Measurements from ENCODE around the gene ATP11A.

DNA sequence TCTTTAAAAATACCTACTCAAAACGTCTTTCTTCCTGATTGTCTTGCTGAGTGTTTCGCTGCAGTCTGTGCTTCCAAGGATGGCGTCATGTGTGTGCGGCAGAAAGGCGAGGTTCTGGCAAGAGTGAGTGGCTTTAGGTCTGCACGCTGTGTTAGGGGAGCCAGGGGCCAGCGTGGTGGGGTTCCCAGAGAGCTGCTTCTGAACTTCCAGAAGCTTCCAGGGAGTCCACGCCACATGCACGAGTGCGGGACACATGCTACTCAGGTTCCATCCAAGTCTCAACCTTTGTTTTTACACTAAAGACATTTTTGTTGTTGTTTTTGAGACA, 67.9 kb downstream of the ATP11A start:
- TF ChIP-seq, protein P1, sequence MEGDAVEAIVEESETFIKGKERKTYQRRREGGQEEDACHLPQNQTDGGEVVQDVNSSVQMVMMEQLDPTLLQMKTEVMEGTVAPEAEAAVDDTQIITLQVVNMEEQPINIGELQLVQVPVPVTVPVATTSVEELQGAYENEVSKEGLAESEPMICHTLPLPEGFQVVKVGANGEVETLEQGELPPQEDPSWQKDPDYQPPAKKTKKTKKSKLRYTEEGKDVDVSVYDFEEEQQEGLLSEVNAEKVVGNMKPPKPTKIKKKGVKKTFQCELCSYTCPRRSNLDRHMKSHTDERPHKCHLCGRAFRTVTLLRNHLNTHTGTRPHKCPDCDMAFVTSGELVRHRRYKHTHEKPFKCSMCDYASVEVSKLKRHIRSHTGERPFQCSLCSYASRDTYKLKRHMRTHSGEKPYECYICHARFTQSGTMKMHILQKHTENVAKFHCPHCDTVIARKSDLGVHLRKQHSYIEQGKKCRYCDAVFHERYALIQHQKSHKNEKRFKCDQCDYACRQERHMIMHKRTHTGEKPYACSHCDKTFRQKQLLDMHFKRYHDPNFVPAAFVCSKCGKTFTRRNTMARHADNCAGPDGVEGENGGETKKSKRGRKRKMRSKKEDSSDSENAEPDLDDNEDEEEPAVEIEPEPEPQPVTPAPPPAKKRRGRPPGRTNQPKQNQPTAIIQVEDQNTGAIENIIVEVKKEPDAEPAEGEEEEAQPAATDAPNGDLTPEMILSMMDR (conservative IDR thresholded peaks at IDR 0.05; ENCODE audit: low read depth in 2 of 2): no peak
- TF ChIP-seq EZH2 (IDR thresholded peaks at IDR 0.05; ENCODE audit: low read depth, unreplicated experiment): no peak
- no peak for TF ChIP-seq NANOG (IDR thresholded peaks at IDR 0.05; ENCODE audit: borderline replicate concordance)
- TF ChIP-seq, protein P2, sequence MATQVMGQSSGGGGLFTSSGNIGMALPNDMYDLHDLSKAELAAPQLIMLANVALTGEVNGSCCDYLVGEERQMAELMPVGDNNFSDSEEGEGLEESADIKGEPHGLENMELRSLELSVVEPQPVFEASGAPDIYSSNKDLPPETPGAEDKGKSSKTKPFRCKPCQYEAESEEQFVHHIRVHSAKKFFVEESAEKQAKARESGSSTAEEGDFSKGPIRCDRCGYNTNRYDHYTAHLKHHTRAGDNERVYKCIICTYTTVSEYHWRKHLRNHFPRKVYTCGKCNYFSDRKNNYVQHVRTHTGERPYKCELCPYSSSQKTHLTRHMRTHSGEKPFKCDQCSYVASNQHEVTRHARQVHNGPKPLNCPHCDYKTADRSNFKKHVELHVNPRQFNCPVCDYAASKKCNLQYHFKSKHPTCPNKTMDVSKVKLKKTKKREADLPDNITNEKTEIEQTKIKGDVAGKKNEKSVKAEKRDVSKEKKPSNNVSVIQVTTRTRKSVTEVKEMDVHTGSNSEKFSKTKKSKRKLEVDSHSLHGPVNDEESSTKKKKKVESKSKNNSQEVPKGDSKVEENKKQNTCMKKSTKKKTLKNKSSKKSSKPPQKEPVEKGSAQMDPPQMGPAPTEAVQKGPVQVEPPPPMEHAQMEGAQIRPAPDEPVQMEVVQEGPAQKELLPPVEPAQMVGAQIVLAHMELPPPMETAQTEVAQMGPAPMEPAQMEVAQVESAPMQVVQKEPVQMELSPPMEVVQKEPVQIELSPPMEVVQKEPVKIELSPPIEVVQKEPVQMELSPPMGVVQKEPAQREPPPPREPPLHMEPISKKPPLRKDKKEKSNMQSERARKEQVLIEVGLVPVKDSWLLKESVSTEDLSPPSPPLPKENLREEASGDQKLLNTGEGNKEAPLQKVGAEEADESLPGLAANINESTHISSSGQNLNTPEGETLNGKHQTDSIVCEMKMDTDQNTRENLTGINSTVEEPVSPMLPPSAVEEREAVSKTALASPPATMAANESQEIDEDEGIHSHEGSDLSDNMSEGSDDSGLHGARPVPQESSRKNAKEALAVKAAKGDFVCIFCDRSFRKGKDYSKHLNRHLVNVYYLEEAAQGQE (IDR thresholded peaks at IDR 0.05; ENCODE audit: unreplicated experiment): no peak
- TF ChIP-seq POLR2AphosphoS5 (IDR thresholded peaks at IDR 0.05; ENCODE audit: low read depth): no peak
- TF ChIP-seq EZH2phosphoT487 (IDR thresholded peaks at IDR 0.05; ENCODE audit: unreplicated experiment): no peak
- TF ChIP-seq CREB1 (CRISPR knock-in tag; IDR thresholded peaks at IDR 0.05; ENCODE audit: low read depth): no peak
- no peak for TF ChIP-seq JUNB (IDR thresholded peaks at IDR 0.05; ENCODE audit: unreplicated experiment)

Data from GM23338 (cell line).